Right lobe of liver (tissue), 6 donors: ENCODE results near the gene C2orf66. TPM values are rescaled to one million over a fixed set of nuclear protein-coding genes. Genes with fewer than 3 reads are reported as not detected.

Experiments
- ATAC-seq, 4 donors: fragments of 200-7000 bp; cut with Tn5 transposase; one replicate each; pipeline ENCODE4 v1.9.1; 2020; ENCODE audit warnings: mild to moderate bottlenecking in 4 of 4, moderate library complexity in 4 of 4
- DNase-seq, 3 donors: peaks; one replicate each; pipeline ENCODE4 v3.0.0-alpha.2; 2020
- H3K27ac ChIP-seq, 3 donors: fragments of 200-600 bp; one replicate each; pipeline ENCODE4 v1.8.0; 2022
- H3K27me3 ChIP-seq, 2 donors: fragments of 200-600 bp; one replicate each; pipeline ENCODE4 v1.8.0; 2022
- H3K36me3 ChIP-seq, 4 donors: fragments of 200-600 bp; sonication (generic) in 1 of 4; one replicate each; pipeline versions ENCODE4 v1.5.1 to v1.8.0; 2017 to 2022; ENCODE audit warnings: control low read depth in 1 of 4
- H3K4me1 ChIP-seq, 4 donors: fragments of 200-600 bp; sonication (generic) in 1 of 4; one replicate each; pipeline versions ENCODE4 v1.5.1 to v1.8.0; 2017 to 2022; ENCODE audit warnings: control low read depth in 1 of 4
- H3K4me3 ChIP-seq, 3 donors: fragments of 200-600 bp; one replicate each; pipeline ENCODE4 v1.8.0; 2022
- H3K9me3 ChIP-seq, 4 donors: fragments of 200-600 bp; sonication (generic) in 1 of 4; one replicate each; pipeline versions ENCODE4 v1.5.1 to v1.8.0; 2017 to 2022; ENCODE audit warnings: control low read depth in 1 of 4
- CTCF ChIP-seq, 4 donors: fragments of 200-600 bp in 3 of 4; fragments of 450-650 bp in 1 of 4; IDR thresholded peaks; one replicate each; pipeline versions ENCODE4 v1.5.1 to v1.8.0; 2016 to 2022; ENCODE audit warnings: antibody characterized with exemption in 4 of 4, mild to moderate bottlenecking in 2 of 4
- POLR2A ChIP-seq: fragments of 450-650 bp; IDR thresholded peaks from one replicate; pipeline ENCODE4 v1.6.1; 2017; ENCODE audit warnings: antibody characterized with exemption, mild to moderate bottlenecking
- WGBS: methylation state at CpG from one replicate; pipeline ENCODE4 v1.1.6; 2018; ENCODE audit warnings: low coverage, low lambda C conversion rate; ENCODE audit not compliant: insufficient coverage; ENCODE audit errors: missing lambda C conversion rate; 5-methylcytosine and 5-hydroxymethylcytosine counted together
- intact Hi-C, 2 donors: fragments of 100-400 bp; cut with DNase I; formaldehyde crosslinking; loops; one replicate each; pipeline versions ENCODE4 v1.11.2 to v1.14.1; 2022
- total RNA-seq, 6 experiments: library from RNA; depleted of rRNA in 2 of 6; stranded (reverse); fragments of >200 nt in 2 of 6; fragmentation: NEBNext Ultra II Directional in 3 of 6; extraction: Animal tissue kit (Norgen Biotek cat#: 25700) in 3 of 6; gene quantifications; one replicate each; pipeline versions ENCODE4 v1.1.0 to v1.2.4, GENCODE V29; 2016 to 2023
- donor health status: DM: no; HTN: yes; CAD: no.
- donor health status: DM: no; HTN: no; CAD: no.
- donor health status: DM: no; HTN: no; CAD: no.
- donor health status: DM: no; HTN: yes; CAD: no.
- donor health status: DM: no; HTN: yes; CAD: no.

Gene C2orf66
- total RNA-seq, 6 experiments from 2014 or later, result 1.1 TPM; not detected in 5

- TF ChIP-seq CTCF (IDR thresholded peaks at IDR 0.05), result no peak
- no peak for TF ChIP-seq POLR2A
- H3K27ac ChIP-seq, result peak overlapping the region; percentile 76 to 85 (median 79)
- 8% methylated on average over 10 of the region's 10 CpGs for WGBS
- DNase-seq, result no peak
- H3K4me3 ChIP-seq, result peak overlapping the region; percentile 62 to 75 (median 68)
- peak; percentile 3 to 15 (median 7) for ATAC-seq
- H3K36me3 ChIP-seq, result peaks cover 0 to 28% (median 0%) of the 10 kb centered on the region in 4 donors
- intact Hi-C loops, result no loop called here
- no peaks in the 10 kb centered on the region for H3K9me3 ChIP-seq
- H3K27me3 ChIP-seq, result no peaks in the 10 kb centered on the region
- H3K4me1 ChIP-seq, result peaks cover 0 to 11% (median 2%) of the 10 kb centered on the region in 4 donors
These were observed 10.2 kb downstream of the C2orf66 start for GRCh38 chr2:196798980-196799379.

GRCh38 chr2:196792865-196793264, 16.3 kb downstream of the C2orf66 start:
- H3K9me3 ChIP-seq, result no peaks in the 10 kb centered on the region
- no peaks in the 10 kb centered on the region for H3K27me3 ChIP-seq
- DNase-seq (no peak), ATAC-seq (no peak)
- H3K27ac ChIP-seq, result no peak overlapping the region
- peaks cover 0 to 3% (median 0%) of the 10 kb centered on the region in 4 donors for H3K4me1 ChIP-seq
- intact Hi-C loops, result no loop called here
- TF ChIP-seq CTCF (IDR thresholded peaks at IDR 0.05), result no peak
- TF ChIP-seq POLR2A, result no peak
- H3K36me3 ChIP-seq, result peaks cover 0 to 88% (median 17%) of the 10 kb centered on the region in 4 donors
- WGBS, result 97% methylated on average over 3 of the region's 3 CpGs
- no peak overlapping the region for H3K4me3 ChIP-seq

GRCh38 chr2:196783431-196784094, 25.6 kb downstream of the C2orf66 start:
- H3K4me3 ChIP-seq, result no peak overlapping the region
- peaks cover 4 to 69% (median 26%) of the 10 kb centered on the region in 4 donors for H3K36me3 ChIP-seq
- 95% methylated on average over 4 of the region's 4 CpGs for WGBS
- intact Hi-C loops, result no loop called here
- H3K9me3 ChIP-seq, result no peaks in the 10 kb centered on the region
- no peaks in the 10 kb centered on the region for H3K27me3 ChIP-seq
- H3K27ac ChIP-seq, result no peak overlapping the region
- no peaks in the 10 kb centered on the region for H3K4me1 ChIP-seq
- no peak for ATAC-seq
- no peak for DNase-seq
- TF ChIP-seq CTCF (IDR thresholded peaks at IDR 0.05) (no peak), POLR2A (no peak)

- Histone ChIP-seq H3K4me1 (no peaks in the 10 kb centered on the region), H3K27me3 (no peaks in the 10 kb centered on the region), H3K4me3 (no peak overlapping the region), H3K36me3 (peaks cover 0 to 73% (median 9%) of the 10 kb centered on the region in 4 donors), H3K9me3 (no peaks in the 10 kb centered on the region), H3K27ac (no peak overlapping the region)
- intact Hi-C loops, result no loop called here
- ATAC-seq, result peak in 3 of 4 donors; percentile 48 to 53 (median 49)
- no peak for TF ChIP-seq POLR2A
- no peak for TF ChIP-seq CTCF (IDR thresholded peaks at IDR 0.05)
- WGBS, result 42% methylated on average over 1 of the region's 1 CpG
- DNase-seq, result no peak
These were observed 42.1 kb downstream of the C2orf66 start for GRCh38 chr2:196767101-196767500.
